ENCODE results near the gene SPOP.
"Not testable (repeated sequence)": the region's sequence is repeated elsewhere in the genome, so short reads cannot be mapped to it uniquely, and the experiment has no call there.

SPOP gene

DNA sequence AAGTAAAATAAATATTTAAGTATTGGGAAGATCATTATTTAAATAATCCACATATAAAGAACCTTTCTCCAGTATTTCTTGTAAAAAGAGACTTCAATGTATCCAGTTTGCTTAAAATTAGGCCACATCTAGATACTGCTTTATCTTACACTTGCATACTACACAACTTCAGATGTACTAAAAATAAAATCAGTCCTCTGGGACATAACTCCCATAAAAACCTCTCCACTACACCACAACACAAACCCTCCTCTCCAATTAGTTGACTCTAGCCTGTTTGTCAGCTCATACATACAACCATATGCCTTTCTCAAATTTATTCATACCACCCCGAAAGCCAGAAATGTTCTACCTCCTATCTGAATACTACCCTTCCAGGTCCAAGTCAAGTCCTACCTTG is 21.6 kb downstream of the SPOP start:
- TF ChIP-seq, protein P1, sequence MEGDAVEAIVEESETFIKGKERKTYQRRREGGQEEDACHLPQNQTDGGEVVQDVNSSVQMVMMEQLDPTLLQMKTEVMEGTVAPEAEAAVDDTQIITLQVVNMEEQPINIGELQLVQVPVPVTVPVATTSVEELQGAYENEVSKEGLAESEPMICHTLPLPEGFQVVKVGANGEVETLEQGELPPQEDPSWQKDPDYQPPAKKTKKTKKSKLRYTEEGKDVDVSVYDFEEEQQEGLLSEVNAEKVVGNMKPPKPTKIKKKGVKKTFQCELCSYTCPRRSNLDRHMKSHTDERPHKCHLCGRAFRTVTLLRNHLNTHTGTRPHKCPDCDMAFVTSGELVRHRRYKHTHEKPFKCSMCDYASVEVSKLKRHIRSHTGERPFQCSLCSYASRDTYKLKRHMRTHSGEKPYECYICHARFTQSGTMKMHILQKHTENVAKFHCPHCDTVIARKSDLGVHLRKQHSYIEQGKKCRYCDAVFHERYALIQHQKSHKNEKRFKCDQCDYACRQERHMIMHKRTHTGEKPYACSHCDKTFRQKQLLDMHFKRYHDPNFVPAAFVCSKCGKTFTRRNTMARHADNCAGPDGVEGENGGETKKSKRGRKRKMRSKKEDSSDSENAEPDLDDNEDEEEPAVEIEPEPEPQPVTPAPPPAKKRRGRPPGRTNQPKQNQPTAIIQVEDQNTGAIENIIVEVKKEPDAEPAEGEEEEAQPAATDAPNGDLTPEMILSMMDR (IDR thresholded peaks at IDR 0.05; ENCODE audit: insufficient read depth, low read depth, low read length, missing control alignments), result no peak
- DNase-seq (ENCODE audit: low read depth), result no peak
- no peak overlapping the region for H3K4me3 ChIP-seq (ENCODE audit: low read depth, low read length)

DNA sequence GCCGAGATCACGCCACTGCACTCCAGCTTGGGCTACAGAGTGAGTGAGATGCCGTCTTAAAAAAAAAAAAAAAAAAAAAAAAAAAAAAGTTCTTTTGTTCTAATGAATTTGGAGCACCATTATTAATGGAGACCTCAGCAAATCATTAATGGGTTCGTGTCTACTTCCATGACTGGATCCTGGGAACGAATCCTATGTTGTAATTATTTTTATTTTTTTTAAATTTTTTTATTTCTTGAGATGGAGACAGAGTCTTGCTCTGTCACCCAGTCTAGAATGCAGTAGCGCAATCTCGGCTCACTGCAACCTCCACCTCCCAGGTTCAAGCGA is 30.7 kb downstream of the SPOP start:
- no peak overlapping the region for H3K4me3 ChIP-seq (ENCODE audit: low read depth, low read length)
- TF ChIP-seq, protein P1 (IDR thresholded peaks at IDR 0.05; ENCODE audit: insufficient read depth, low read depth, low read length, missing control alignments), result no peak
- no peak for DNase-seq (ENCODE audit: low read depth)

DNA sequence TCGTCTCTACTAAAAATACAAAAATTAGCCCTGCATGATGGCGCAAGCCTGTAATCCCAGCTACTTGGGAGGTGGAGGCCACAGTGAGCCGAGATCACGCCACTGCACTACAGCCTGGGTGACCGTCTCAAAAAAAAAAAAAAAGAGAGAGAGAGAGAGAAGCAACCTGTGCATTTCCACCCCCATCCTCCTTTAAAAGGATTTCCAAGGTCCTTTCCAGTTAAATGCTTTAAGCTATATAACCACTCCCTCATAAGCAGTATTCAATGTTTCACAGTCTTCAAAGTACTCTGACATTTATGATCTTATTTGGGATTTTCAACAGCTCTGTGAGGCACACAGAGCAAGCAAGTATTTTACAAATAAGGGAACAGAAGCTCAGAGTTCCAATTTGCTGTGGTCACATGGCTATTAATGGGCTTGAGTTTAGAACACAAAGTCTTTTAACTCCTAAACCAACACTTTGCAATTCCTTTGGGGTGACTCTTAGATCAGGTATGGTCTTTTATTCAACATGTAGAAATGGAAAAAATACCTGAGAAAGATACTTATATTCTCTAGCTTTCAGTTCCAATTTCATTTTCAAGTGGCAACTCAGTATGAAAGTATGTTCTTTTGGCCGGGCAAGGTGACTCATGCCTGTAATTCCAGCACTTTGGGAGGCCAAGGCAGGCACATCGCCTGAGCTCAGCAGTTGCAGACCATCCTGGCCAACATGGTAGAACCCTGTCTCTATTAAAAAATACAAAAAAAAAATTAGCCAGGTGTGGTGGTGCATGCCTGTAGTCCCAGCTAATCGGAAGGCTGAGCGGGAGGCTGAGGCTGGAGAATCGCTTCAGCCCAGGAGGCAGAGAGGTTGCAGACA is 31.3 kb downstream of the SPOP start:
- DNase-seq (ENCODE audit: low read depth), result peak; percentile 68
- TF ChIP-seq, protein P1 (IDR thresholded peaks at IDR 0.05; ENCODE audit: insufficient read depth, low read depth, low read length, missing control alignments), result no peak
- H3K4me3 ChIP-seq (ENCODE audit: low read depth, low read length), result peak overlapping the region; percentile 17

DNA sequence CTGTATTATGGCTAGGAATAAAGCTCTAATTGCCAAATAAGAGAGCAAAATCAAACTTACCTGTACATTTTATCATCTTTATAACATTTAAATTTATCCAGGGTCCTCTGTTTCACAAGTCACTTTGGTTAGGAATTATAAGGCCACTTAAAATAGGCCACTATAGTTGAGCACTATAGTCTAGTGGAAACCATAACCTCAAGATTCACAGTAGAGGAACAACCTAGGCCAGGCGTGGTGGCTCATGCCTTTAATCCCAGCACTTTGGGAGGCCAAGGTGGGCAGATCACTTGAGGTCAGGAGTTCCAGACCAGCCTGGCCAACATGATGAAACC is 31.9 kb downstream of the SPOP start:
- not testable (repeated sequence) for H3K4me3 ChIP-seq (ENCODE audit: low read depth, low read length); DNase-seq (ENCODE audit: low read depth)

DNA sequence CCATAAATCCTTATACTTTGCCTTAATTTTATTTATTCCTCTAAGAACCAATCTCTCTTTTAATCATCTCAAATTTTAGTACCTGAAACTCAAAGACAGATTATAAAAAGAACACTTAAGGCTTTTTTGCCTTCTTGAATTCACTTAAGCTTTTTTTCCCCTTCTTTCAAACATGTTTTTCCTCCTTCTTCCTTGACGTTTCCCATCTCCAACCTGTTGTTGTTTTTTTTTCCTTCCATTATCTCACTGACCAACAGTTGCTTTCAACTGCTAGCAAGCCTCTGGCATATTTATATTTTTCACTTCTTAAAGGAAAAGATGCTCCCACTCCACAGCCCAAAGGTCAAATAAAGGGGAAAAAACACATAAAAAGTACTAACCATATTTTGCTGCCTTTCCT is 32.2 kb downstream of the SPOP start:
- TF ChIP-seq, protein P1 (IDR thresholded peaks at IDR 0.05; ENCODE audit: insufficient read depth, low read depth, low read length, missing control alignments), result no peak
- no peak for DNase-seq (ENCODE audit: low read depth)
- H3K4me3 ChIP-seq (ENCODE audit: low read depth, low read length), result no peak overlapping the region

DNA sequence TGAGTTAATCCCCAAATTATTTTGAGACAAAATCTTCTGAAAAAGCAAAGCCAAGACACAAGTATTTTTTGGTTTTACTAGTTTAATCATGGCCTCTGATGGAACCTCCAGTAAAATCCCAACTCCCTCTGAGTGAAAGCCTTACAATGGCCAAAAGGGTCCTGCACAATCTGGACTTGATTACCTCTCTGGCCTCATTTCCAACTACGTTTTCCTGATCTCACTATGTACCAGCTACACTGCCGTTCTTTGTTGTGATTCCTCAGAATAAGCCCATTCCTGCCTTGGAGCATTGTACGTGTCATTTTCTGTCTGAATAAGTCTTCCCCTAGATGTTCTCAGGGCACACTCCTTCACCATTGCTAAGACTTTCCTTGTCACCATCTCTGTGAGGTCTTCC is 37.3 kb downstream of the SPOP start:
- TF ChIP-seq, protein P1 (IDR thresholded peaks at IDR 0.05; ENCODE audit: insufficient read depth, low read depth, low read length, missing control alignments), result no peak

DNA sequence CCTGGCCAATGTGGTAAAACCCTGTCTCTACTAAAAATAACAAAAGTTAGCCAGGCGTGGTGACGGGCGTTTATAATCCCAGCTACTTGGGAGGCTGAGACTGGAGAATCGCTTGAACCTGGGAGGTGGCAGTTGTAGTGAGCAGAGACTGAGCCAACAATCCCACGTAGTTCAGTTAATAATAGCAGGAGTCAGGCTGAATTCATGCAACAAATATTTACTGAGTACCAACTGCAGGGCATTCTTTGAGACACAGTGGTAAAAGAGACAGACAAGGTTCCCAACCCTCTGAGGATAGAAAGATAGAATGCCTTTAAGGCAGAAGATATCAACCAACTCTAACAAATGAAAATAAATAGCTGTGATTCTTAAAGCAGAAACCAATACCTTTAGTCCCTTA is 39.1 kb downstream of the SPOP start:
- no peak overlapping the region for H3K4me3 ChIP-seq (ENCODE audit: low read depth, low read length)
- DNase-seq (ENCODE audit: low read depth), result no peak
- TF ChIP-seq, protein P1 (IDR thresholded peaks at IDR 0.05; ENCODE audit: insufficient read depth, low read depth, low read length, missing control alignments), result no peak

More for the DNA sequence above, 37.3 kb downstream of the SPOP start:
- H3K4me3 ChIP-seq (ENCODE audit: low read depth, low read length), result no peak overlapping the region
- DNase-seq (ENCODE audit: low read depth), result no peak
